Right ventricle myocardium superior (tissue), 1 donor: ENCODE results near the gene NEXMIF. TPM values are rescaled to one million over a fixed set of nuclear protein-coding genes. Genes with fewer than 3 reads are reported as not detected.
"Not testable (repeated sequence)": the region's sequence is repeated elsewhere in the genome, so short reads cannot be mapped to it uniquely, and the experiment has no call there.

ENCODE experiments used
- ATAC-seq: fragments of 200-7000 bp; cut with Tn5 transposase; one replicate; pipeline ENCODE4 v1.9.1; 2020; ENCODE audit warnings: mild to moderate bottlenecking; ENCODE audit not compliant: poor library complexity
- DNase-seq: peaks from one replicate; pipeline ENCODE4 v3.0.0-alpha.2; 2020
- intact Hi-C: fragments of 100-400 bp; cut with DNase I; formaldehyde crosslinking; loops from one replicate; pipeline ENCODE4 v1.11.2; 2022
- total RNA-seq: library from RNA; stranded (reverse); fragmentation: NEBNext Ultra II Directional; extraction: Animal tissue kit (Norgen Biotek cat#: 25700); gene quantifications from one replicate; pipeline ENCODE4 v1.2.1, GENCODE V29; 2021
- donor health status: DM: no; HTN: yes; CAD: no; lungs with severe emphysema.

The NEXMIF gene
- total RNA-seq, 1 donor from 2014 or later: 0.16 TPM

- ATAC-seq: no peak
- intact Hi-C loops: no loop called here
- no peak for DNase-seq
These were observed 110.6 kb downstream of the NEXMIF start for GRCh38 chrX:74814681-74815080.

DNA sequence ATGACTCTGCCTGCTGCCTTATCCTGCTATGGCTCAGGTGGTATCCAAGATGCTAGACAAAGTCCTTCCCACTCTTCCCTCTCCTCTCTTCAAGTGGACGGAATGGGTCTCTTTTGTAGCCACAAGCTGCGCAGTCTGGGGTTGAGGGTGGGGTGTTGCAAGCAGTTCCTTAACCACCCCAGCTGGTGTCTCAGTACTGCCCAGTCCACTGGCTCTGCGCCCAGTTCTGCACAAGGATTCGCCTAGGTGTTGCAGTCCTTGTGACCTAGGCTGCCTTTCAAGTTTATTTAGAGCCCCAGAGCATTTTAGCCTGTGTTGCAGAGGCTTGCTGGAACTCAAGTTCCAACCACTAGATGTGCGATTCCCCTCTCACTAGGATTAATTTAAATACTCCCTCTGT is 120.7 kb downstream of the NEXMIF start:
- DNase-seq (peak; percentile 34), ATAC-seq (no peak)
- intact Hi-C loops: no loop called here

- intact Hi-C loops: no loop called here
- DNase-seq: no peak
- no peak for ATAC-seq
These were observed 125.2 kb downstream of the NEXMIF start for GRCh38 chrX:74800062-74800461.

- ATAC-seq: no peak
- no peak for DNase-seq
- intact Hi-C loops: no loop called here
These were observed 127.8 kb downstream of the NEXMIF start for GRCh38 chrX:74797338-74797887.

GRCh38 chrX:74788545-74789086 is 136.6 kb downstream of the NEXMIF start:
- DNase-seq: no peak
- intact Hi-C loops: no loop called here
- ATAC-seq: no peak

DNA sequence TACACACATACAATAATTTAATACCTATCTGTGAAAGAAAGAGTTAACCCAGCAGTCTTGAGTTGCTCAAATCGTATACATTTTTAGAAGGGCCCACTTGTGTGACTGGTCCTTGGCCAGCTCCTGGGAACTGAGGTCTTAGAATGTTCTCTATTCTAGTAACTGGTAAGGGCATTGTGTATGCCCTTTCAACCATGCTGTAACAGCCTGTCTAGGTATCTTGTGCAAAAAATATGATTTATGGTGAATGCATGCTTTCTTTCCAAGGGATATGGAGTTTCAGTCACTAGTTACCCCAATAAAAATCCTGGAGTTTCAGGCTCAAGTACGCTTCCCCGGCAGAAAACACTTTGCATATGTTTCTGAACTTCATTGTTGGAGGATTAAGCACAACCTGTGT is 140.6 kb downstream of the NEXMIF start:
- intact Hi-C loops: no loop called here
- no peak for DNase-seq
- no peak for ATAC-seq

GRCh38 chrX:74781507-74782034 is 143.7 kb downstream of the NEXMIF start:
- DNase-seq (no peak), ATAC-seq (no peak)
- intact Hi-C loops: no loop called here

DNA sequence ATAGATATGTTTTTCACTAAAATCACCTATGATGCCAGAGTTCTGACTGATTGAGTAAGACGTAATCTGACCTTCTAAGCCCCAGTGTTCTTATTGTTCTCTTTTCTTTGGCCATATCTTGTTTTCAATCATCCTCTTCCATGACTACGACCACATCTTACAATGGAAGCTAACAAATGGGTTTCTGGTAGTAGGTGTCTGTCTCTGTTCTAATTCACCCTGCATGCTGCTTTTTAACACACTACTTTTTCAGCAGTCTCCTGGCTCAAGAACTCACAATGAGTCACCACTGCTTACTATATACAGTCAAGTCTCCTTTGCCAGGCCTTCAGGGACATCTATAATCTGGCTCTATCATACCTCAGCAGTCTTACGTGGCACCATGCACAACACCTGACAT is 146.1 kb downstream of the NEXMIF start:
- ATAC-seq: no peak
- intact Hi-C loops: no loop called here
- no peak for DNase-seq

DNA sequence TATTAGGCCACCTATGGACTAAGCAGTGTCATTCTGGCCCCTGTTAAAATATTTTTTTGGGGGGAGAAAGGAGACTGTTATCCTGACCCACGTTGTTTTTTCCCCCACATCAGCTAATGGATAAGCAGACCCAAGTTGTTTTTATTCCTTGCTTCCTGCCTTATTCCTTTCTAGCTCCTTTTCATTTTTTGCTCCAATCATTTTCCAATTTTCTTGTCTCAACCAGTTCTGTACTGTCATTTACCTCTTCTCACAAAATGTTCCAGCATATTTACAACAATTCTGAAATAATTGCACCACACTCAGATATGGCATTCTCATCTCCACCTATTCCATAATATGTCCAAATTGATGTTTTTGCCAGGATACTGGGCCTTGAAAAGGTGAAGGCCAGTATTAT is 150.3 kb downstream of the NEXMIF start:
- DNase-seq (no peak), ATAC-seq (no peak)
- intact Hi-C loops: no loop called here

- ATAC-seq (no peak), DNase-seq (no peak)
- intact Hi-C loops: no loop called here
These were observed 188.8 kb downstream of the NEXMIF start for GRCh38 chrX:74736450-74736849.

- ATAC-seq (no peak), DNase-seq (no peak)
- intact Hi-C loops: no loop called here
These were observed 220.0 kb downstream of the NEXMIF start for GRCh38 chrX:74705269-74705668.

- ATAC-seq, intact Hi-C loops: not testable (repeated sequence)
These were observed 223.9 kb downstream of the NEXMIF start for GRCh38 chrX:74701343-74701742.

GRCh38 chrX:74684466-74684865 is 240.8 kb downstream of the NEXMIF start:
- intact Hi-C loops: no loop called here
- DNase-seq (no peak), ATAC-seq (no peak)

More at GRCh38 chrX:74701343-74701742, 223.9 kb downstream of the NEXMIF start:
- not testable (repeated sequence) for DNase-seq

Other genes starting within 250 kb of the NEXMIF start
- 35.9 TPM for gene ABCB7, start 230.8 kb upstream of the NEXMIF start, total RNA-seq